Measurements from ENCODE around the gene FBXO9.

DNA sequence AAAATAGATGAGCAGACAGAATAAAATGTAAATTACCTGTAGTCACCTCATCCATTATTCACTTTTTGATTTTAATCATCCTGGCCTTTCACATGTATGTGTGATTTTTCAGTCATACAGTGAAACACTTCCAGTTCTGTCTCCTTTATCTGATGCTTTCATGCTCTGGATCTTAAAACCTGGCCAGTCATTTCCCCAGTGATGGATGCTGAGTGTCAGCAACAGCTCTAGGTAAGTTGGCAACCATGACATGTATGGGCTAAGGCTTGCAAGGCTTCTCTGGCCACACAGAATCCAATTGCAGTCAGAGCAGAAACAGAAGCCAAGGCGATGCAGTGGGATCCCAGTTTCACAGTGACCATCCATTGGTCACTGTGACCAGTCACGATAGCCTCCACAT lies 35.8 kb downstream of the FBXO9 start:
- TF ChIP-seq, protein P1, sequence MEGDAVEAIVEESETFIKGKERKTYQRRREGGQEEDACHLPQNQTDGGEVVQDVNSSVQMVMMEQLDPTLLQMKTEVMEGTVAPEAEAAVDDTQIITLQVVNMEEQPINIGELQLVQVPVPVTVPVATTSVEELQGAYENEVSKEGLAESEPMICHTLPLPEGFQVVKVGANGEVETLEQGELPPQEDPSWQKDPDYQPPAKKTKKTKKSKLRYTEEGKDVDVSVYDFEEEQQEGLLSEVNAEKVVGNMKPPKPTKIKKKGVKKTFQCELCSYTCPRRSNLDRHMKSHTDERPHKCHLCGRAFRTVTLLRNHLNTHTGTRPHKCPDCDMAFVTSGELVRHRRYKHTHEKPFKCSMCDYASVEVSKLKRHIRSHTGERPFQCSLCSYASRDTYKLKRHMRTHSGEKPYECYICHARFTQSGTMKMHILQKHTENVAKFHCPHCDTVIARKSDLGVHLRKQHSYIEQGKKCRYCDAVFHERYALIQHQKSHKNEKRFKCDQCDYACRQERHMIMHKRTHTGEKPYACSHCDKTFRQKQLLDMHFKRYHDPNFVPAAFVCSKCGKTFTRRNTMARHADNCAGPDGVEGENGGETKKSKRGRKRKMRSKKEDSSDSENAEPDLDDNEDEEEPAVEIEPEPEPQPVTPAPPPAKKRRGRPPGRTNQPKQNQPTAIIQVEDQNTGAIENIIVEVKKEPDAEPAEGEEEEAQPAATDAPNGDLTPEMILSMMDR (IDR thresholded peaks at IDR 0.05; ENCODE audit: insufficient read depth, low read depth, low read length), result no peak
- no peak for TF ChIP-seq EZH2 (IDR thresholded peaks at IDR 0.05; ENCODE audit: insufficient read depth, low read length)
